ENCODE measurements around the gene SLC2A6. TPM values are rescaled to one million over a fixed set of nuclear protein-coding genes. Genes with fewer than 3 reads are reported as not detected.

SLC2A6 gene
- total RNA-seq, 1 donor from 2014 or later = 8.4 TPM

GRCh38 chr9:133518200-133518599, 39.3 kb upstream of the SLC2A6 start:
- Mint-ChIP-seq H3K4me3 (ENCODE audit: unreplicated experiment) (no peak overlapping the region), H3K9me3 (ENCODE audit: unreplicated experiment) (no peaks in the 10 kb centered on the region), H3K27me3 (ENCODE audit: unreplicated experiment) (no peaks in the 10 kb centered on the region), H3K4me1 (ENCODE audit: unreplicated experiment) (peaks cover 16% of the 10 kb centered on the region), H3K36me3 (ENCODE audit: unreplicated experiment) (no peaks in the 10 kb centered on the region), H3K27ac (ENCODE audit: unreplicated experiment) (no peak overlapping the region)
- DNase-seq (ENCODE audit: extremely low spot score, unreplicated experiment) = no peak
- TF ChIP-seq CTCF (IDR thresholded peaks at IDR 0.05) = no peak

- TF ChIP-seq CTCF (IDR thresholded peaks at IDR 0.05) = no peak
- H3K27me3 Mint-ChIP-seq (ENCODE audit: unreplicated experiment) = no peaks in the 10 kb centered on the region
- H3K27ac Mint-ChIP-seq (ENCODE audit: unreplicated experiment) = no peak overlapping the region
- peaks cover 16% of the 10 kb centered on the region for H3K4me1 Mint-ChIP-seq (ENCODE audit: unreplicated experiment)
- no peak overlapping the region for H3K4me3 Mint-ChIP-seq (ENCODE audit: unreplicated experiment)
- DNase-seq (ENCODE audit: extremely low spot score, unreplicated experiment) = no peak
- H3K36me3 Mint-ChIP-seq (ENCODE audit: unreplicated experiment) = no peaks in the 10 kb centered on the region
- H3K9me3 Mint-ChIP-seq (ENCODE audit: unreplicated experiment) = no peaks in the 10 kb centered on the region
Observed at GRCh38 chr9:133517711-133518110, 38.8 kb upstream of the SLC2A6 start.

- Mint-ChIP-seq H3K36me3 (ENCODE audit: unreplicated experiment) (no peaks in the 10 kb centered on the region), H3K27me3 (ENCODE audit: unreplicated experiment) (no peaks in the 10 kb centered on the region), H3K9me3 (ENCODE audit: unreplicated experiment) (no peaks in the 10 kb centered on the region), H3K4me1 (ENCODE audit: unreplicated experiment) (peaks cover 16% of the 10 kb centered on the region), H3K4me3 (ENCODE audit: unreplicated experiment) (no peak overlapping the region), H3K27ac (ENCODE audit: unreplicated experiment) (no peak overlapping the region)
- DNase-seq (ENCODE audit: extremely low spot score, unreplicated experiment) = no peak
- no peak for TF ChIP-seq CTCF (IDR thresholded peaks at IDR 0.05)
Observed at GRCh38 chr9:133516961-133517350, 38.1 kb upstream of the SLC2A6 start.

GRCh38 chr9:133516256-133516960, 37.5 kb upstream of the SLC2A6 start:
- no peak overlapping the region for H3K4me3 Mint-ChIP-seq (ENCODE audit: unreplicated experiment)
- H3K27me3 Mint-ChIP-seq (ENCODE audit: unreplicated experiment) = no peaks in the 10 kb centered on the region
- TF ChIP-seq CTCF (IDR thresholded peaks at IDR 0.05) = no peak
- H3K36me3 Mint-ChIP-seq (ENCODE audit: unreplicated experiment) = no peaks in the 10 kb centered on the region
- H3K27ac Mint-ChIP-seq (ENCODE audit: unreplicated experiment) = no peak overlapping the region
- H3K9me3 Mint-ChIP-seq (ENCODE audit: unreplicated experiment) = no peaks in the 10 kb centered on the region
- H3K4me1 Mint-ChIP-seq (ENCODE audit: unreplicated experiment) = peaks cover 16% of the 10 kb centered on the region
- DNase-seq (ENCODE audit: extremely low spot score, unreplicated experiment) = no peak

- Mint-ChIP-seq H3K27ac (ENCODE audit: unreplicated experiment) (no peak overlapping the region), H3K27me3 (ENCODE audit: unreplicated experiment) (no peaks in the 10 kb centered on the region), H3K36me3 (ENCODE audit: unreplicated experiment) (no peaks in the 10 kb centered on the region), H3K4me3 (ENCODE audit: unreplicated experiment) (no peak overlapping the region), H3K9me3 (ENCODE audit: unreplicated experiment) (no peaks in the 10 kb centered on the region), H3K4me1 (ENCODE audit: unreplicated experiment) (peaks cover 17% of the 10 kb centered on the region)
- no peak for TF ChIP-seq CTCF (IDR thresholded peaks at IDR 0.05)
- no peak for DNase-seq (ENCODE audit: extremely low spot score, unreplicated experiment)
Observed at GRCh38 chr9:133515615-133516255, 36.8 kb upstream of the SLC2A6 start.

All from osteocyte (in vitro differentiated cells).